HEK293T (cell line): ENCODE data around the gene GPRC5B.

Experiments
- FOXA1 ChIP-seq: fragments of 450-650 bp; IDR thresholded peaks from 2 replicates; pipeline ENCODE4 v1.6.1; 2016; ENCODE audit warnings: mild to moderate bottlenecking
- FOXM1 ChIP-seq: fragments of 450-650 bp; IDR thresholded peaks from 2 replicates; pipeline ENCODE4 v1.6.1; 2017; ENCODE audit warnings: mild to moderate bottlenecking, borderline replicate concordance
- SUZ12 ChIP-seq: fragments of 450-650 bp; IDR thresholded peaks from 2 replicates; pipeline ENCODE4 v1.6.1; 2016; ENCODE audit warnings: mild to moderate bottlenecking

- TF ChIP-seq SUZ12 (no peak), FOXM1 (no peak), FOXA1 (no peak)
Measured at GRCh38 chr16:19871721-19872120, 12.9 kb downstream of the GPRC5B start.
